T-helper 1 cell treated with Interleukin-12 subunit alpha and Interleukin-12 subunit beta and Interleukin-4 antibody, amounts not matched to agents 30 ng/mL and 1 ng/mL, for 36 hours (primary cell): ENCODE results near the gene POR. TPM values are rescaled to one million over a fixed set of nuclear protein-coding genes. Genes with fewer than 3 reads are reported as not detected.
"Not testable (repeated sequence)": the region's sequence is repeated elsewhere in the genome, so short reads cannot be mapped to it uniquely, and the experiment has no call there.

ENCODE experiments used
- intact Hi-C: fragments of 100-400 bp; cut with micrococcal nuclease; formaldehyde crosslinking; loops from one replicate; pipeline ENCODE4 v1.15.1; 2024
- total RNA-seq: library from RNA; stranded (reverse); gene quantifications from 2 replicates; pipeline ENCODE4 v1.2.3, GENCODE V29; 2022

Gene POR
- total RNA-seq, 1 donor from 2014 or later: 78.0 TPM

GRCh38 chr7:75883265-75883824, 31.6 kb upstream of the POR start:
- intact Hi-C loops: not testable (repeated sequence)

GRCh38 chr7:75884476-75884875, 30.5 kb upstream of the POR start:
- intact Hi-C loops: no loop called here

GRCh38 chr7:75885036-75885435, 29.9 kb upstream of the POR start:
- intact Hi-C loops: no loop called here

- intact Hi-C loops: no loop called here
Observed at GRCh38 chr7:75887669-75888369, 27.1 kb upstream of the POR start.

- intact Hi-C loops: no loop called here
Observed at GRCh38 chr7:75888464-75889222, 26.3 kb upstream of the POR start.

- intact Hi-C loops: no loop called here
Observed at GRCh38 chr7:75889223-75889825, 25.6 kb upstream of the POR start.

GRCh38 chr7:75889826-75890225, 25.1 kb upstream of the POR start:
- intact Hi-C loops: no loop called here

- intact Hi-C loops: not testable (repeated sequence)
Observed at GRCh38 chr7:75891237-75891636, 23.7 kb upstream of the POR start.

GRCh38 chr7:75891815-75892411, 23.0 kb upstream of the POR start:
- intact Hi-C loops: no loop called here

- intact Hi-C loops: no loop called here
Observed at GRCh38 chr7:75892634-75893272, 22.2 kb upstream of the POR start.

GRCh38 chr7:75896803-75897327, 18.1 kb upstream of the POR start:
- intact Hi-C loops: loop anchor here (5.0 kb wide), 1 partner anchor 350 kb away; no protein-coding TSS in a partner anchor

- intact Hi-C loops: no loop called here
Observed at GRCh38 chr7:75900617-75901315, 14.2 kb upstream of the POR start.

- intact Hi-C loops: no loop called here
Observed at GRCh38 chr7:75905785-75906604, 9.0 kb upstream of the POR start.

GRCh38 chr7:75906991-75907667, 7.8 kb upstream of the POR start:
- intact Hi-C loops: no loop called here

GRCh38 chr7:75907668-75908039, 7.3 kb upstream of the POR start:
- intact Hi-C loops: not testable (repeated sequence)

- intact Hi-C loops: no loop called here
Observed at GRCh38 chr7:75909521-75910132, 5.3 kb upstream of the POR start.

GRCh38 chr7:75911186-75911585, 3.8 kb upstream of the POR start:
- intact Hi-C loops: not testable (repeated sequence)

GRCh38 chr7:75913437-75913836, 1.5 kb upstream of the POR start:
- intact Hi-C loops: no loop called here
